SK-N-MC (cell line): Measurements from ENCODE around the gene MRPL20.

Source experiments
- EZH2 ChIP-seq: fragments of 200-600 bp; sonication (generic); IDR thresholded peaks from one replicate; pipeline ENCODE4 v1.6.1; 2017; ENCODE audit warnings: antibody characterized with exemption
- POLR2AphosphoS5 ChIP-seq: IDR thresholded peaks from 2 replicates; pipeline ENCODE4 v1.6.1; 2012; ENCODE audit warnings: mild to moderate bottlenecking, low read depth, low read length, borderline replicate concordance

DNA sequence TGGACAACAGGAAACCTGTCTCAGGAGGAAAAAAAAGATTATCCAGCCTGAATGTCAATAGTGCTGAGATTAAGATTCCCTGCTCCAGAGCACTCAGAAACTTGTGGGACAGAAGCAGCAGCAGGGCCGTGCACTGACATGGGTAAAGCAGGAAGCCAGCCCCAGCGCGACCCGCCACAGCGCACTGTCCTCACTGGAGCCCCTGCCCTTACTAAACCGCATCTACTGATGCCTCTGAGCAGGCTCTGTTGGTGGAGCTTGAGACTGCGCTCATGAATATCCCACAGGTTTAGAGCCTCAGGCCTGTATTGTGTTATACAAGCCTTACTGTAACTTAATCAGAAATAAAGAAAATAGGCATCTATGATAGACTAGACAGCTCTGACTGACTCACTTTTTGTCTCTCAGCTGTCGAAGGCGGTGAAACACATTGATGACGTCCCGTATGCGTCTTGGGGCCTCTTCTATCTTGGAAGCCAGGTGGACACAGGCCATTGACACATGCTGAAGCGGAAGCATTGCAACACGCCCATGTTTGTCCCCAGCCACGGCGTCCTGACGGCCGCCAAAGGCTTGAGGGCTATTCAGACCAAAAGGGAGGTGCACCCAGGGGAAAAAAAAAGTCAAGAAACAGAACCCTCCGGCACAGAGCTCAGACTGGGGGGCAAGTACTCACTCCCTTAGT, 9.1 kb downstream of the MRPL20 start:
- TF ChIP-seq EZH2 (no peak), POLR2AphosphoS5 (no peak)
